Epidermal melanocyte (primary cell): ENCODE data around the gene XAGE1B.
"Not testable (repeated sequence)": the region's sequence is repeated elsewhere in the genome, so short reads cannot be mapped to it uniquely, and the experiment has no call there.

Source experiments
- DNase-seq: peaks from one replicate; pipeline ENCODE4 v3.0.0; 2011; ENCODE audit warnings: low spot score; ENCODE audit not compliant: insufficient read length

XAGE1B gene

GRCh38 chrX:52516987-52517325, at the start of gene XAGE1B:
XAGE1B (minus strand) TSS chrX:52517063; CDS start chrX:52515527, 1,536 bp downstream.
- not testable (repeated sequence) for DNase-seq

- no peak for DNase-seq
Observed at GRCh38 chrX:52563105-52563504, 46.2 kb upstream of the XAGE1B start.

- DNase-seq = no peak
Observed at GRCh38 chrX:52558140-52558539, 41.3 kb upstream of the XAGE1B start.

- DNase-seq = no peak
Observed at GRCh38 chrX:52556741-52557140, 39.9 kb upstream of the XAGE1B start.

GRCh38 chrX:52553995-52554642, 37.3 kb upstream of the XAGE1B start:
- no peak for DNase-seq

- not testable (repeated sequence) for DNase-seq
Observed at GRCh38 chrX:52548769-52549168, 31.9 kb upstream of the XAGE1B start.

GRCh38 chrX:52544147-52544840, 27.4 kb upstream of the XAGE1B start:
- DNase-seq = no peak

- no peak for DNase-seq
Observed at GRCh38 chrX:52542311-52542710, 25.4 kb upstream of the XAGE1B start.

GRCh38 chrX:52541051-52541450, 24.2 kb upstream of the XAGE1B start:
- DNase-seq = not testable (repeated sequence)

- DNase-seq = not testable (repeated sequence)
Observed at GRCh38 chrX:52516110-52516986, 515 bp downstream of the XAGE1B start.

GRCh38 chrX:52511126-52511525, 5.7 kb downstream of the XAGE1B start:
- not testable (repeated sequence) for DNase-seq

- DNase-seq = no peak
Observed at GRCh38 chrX:52509916-52510315, 6.9 kb downstream of the XAGE1B start.

- DNase-seq = no peak
Observed at GRCh38 chrX:52507331-52507730, 9.5 kb downstream of the XAGE1B start.

- no peak for DNase-seq
Observed at GRCh38 chrX:52504551-52504950, 12.3 kb downstream of the XAGE1B start.

GRCh38 chrX:52501362-52501761, 15.5 kb downstream of the XAGE1B start:
- not testable (repeated sequence) for DNase-seq

- not testable (repeated sequence) for DNase-seq
Observed at GRCh38 chrX:52496419-52496772, 20.5 kb downstream of the XAGE1B start.

- not testable (repeated sequence) for DNase-seq
Observed at GRCh38 chrX:52495545-52496418, 21.1 kb downstream of the XAGE1B start, which contains the start of gene XAGE1A. XAGE1A (plus strand) TSS chrX:52495808; CDS start chrX:52497362, 1,554 bp downstream.

- DNase-seq = not testable (repeated sequence)
Observed at GRCh38 chrX:52471301-52471700, 45.6 kb downstream of the XAGE1B start.
